Measurements from ENCODE around the gene APBA1. TPM values are rescaled to one million over a fixed set of nuclear protein-coding genes. Genes with fewer than 3 reads are reported as not detected.

Gene APBA1
- total RNA-seq, 4 donors from 2014 or later = 5.8 to 15.7 (median 11.5) TPM

DNA sequence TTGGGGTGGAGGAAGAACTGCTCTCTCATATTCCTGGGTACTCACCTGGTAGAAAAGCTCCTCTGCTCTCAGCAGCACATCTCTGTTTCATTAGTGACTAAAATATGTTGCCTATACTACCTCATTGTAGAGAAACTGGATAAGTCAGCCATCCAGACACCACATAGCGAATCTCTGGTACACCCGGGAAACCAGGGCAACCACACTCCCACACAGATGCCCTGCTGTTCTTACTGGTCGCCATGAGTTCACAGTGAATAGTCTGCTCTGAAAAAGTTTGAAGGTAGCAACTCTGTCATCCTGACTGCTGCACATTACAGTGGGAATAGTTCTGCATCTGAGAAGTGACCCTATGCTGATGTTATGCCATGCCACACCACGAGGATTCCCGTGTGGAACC is 212.2 kb downstream of the APBA1 start:
- Histone ChIP-seq H3K27me3 (no peaks in the 10 kb centered on the region), H3K4me1 (no peaks in the 10 kb centered on the region), H3K4me3 (no peak overlapping the region), H3K27ac (no peak overlapping the region), H3K36me3 (peaks cover 13% of the 10 kb centered on the region), H3K9me3 (no peaks in the 10 kb centered on the region)
- no peak for TF ChIP-seq EP300 (IDR thresholded peaks at IDR 0.05)
- TF ChIP-seq, protein P1, sequence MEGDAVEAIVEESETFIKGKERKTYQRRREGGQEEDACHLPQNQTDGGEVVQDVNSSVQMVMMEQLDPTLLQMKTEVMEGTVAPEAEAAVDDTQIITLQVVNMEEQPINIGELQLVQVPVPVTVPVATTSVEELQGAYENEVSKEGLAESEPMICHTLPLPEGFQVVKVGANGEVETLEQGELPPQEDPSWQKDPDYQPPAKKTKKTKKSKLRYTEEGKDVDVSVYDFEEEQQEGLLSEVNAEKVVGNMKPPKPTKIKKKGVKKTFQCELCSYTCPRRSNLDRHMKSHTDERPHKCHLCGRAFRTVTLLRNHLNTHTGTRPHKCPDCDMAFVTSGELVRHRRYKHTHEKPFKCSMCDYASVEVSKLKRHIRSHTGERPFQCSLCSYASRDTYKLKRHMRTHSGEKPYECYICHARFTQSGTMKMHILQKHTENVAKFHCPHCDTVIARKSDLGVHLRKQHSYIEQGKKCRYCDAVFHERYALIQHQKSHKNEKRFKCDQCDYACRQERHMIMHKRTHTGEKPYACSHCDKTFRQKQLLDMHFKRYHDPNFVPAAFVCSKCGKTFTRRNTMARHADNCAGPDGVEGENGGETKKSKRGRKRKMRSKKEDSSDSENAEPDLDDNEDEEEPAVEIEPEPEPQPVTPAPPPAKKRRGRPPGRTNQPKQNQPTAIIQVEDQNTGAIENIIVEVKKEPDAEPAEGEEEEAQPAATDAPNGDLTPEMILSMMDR (IDR thresholded peaks at IDR 0.05) = no peak
- no peak for TF ChIP-seq POLR2A (IDR thresholded peaks at IDR 0.05)
- TF ChIP-seq POLR2AphosphoS5 (IDR thresholded peaks at IDR 0.05) = no peak
- 91% methylated on average over 5 of the region's 5 CpGs for WGBS
- DNase-seq (ENCODE audit: low spot score in 2 of 2) = no peak

DNA sequence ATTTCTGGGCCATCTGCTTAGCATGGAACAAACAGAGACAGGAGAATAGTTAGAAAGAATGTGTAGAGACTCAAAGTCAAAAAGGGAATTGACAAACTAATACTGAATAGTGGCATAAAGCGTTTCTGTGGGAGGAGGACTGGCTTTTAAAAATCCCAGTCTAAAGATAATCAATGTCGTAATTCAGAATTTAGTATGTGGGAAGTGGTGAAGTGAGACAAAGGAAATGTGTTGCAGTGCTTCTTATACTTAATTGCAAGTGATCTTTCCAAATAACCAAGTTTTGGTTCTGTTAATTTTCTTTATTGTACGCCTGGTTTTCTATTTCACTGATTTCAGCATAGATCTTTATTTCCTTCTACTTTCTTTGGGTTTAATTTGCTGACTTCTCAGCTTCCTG is 214.0 kb downstream of the APBA1 start:
- TF ChIP-seq EP300 (IDR thresholded peaks at IDR 0.05) (no peak), POLR2AphosphoS5 (IDR thresholded peaks at IDR 0.05) (no peak), POLR2A (IDR thresholded peaks at IDR 0.05) (no peak)
- TF ChIP-seq, protein P1 (IDR thresholded peaks at IDR 0.05) = no peak
- Histone ChIP-seq H3K9me3 (no peaks in the 10 kb centered on the region), H3K27me3 (no peaks in the 10 kb centered on the region), H3K27ac (no peak overlapping the region), H3K4me1 (no peaks in the 10 kb centered on the region), H3K36me3 (peaks cover 18% of the 10 kb centered on the region), H3K4me3 (no peak overlapping the region)
- WGBS = 93% methylated on average over 3 of the region's 3 CpGs
- DNase-seq (ENCODE audit: low spot score in 2 of 2) = no peak

DNA sequence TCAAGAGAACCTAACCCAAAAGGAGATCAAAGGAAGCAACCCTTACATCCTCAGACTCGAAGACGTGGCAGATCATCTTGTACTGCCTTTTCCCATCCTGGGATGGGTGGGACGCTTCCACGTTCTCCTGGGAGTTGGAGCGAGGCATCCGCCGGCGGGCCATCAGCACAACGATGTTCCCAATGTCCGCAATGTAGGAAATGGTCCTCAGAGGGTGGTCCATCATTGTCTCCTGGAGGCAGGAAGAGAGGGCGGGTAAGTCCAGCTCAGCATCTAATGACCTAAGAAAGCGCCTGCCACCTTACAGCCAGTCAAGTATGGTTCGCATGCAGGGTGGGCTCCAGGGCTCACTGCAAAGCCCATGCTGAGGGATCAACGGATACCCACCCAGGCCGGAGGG is 216.0 kb downstream of the APBA1 start:
- 93% methylated on average over 15 of the region's 15 CpGs for WGBS
- Histone ChIP-seq H3K9me3 (no peaks in the 10 kb centered on the region), H3K27ac (no peak overlapping the region), H3K36me3 (peaks cover 18% of the 10 kb centered on the region), H3K4me3 (no peak overlapping the region), H3K4me1 (no peaks in the 10 kb centered on the region), H3K27me3 (no peaks in the 10 kb centered on the region)
- no peak for DNase-seq (ENCODE audit: low spot score in 2 of 2)
- TF ChIP-seq EP300 (IDR thresholded peaks at IDR 0.05) (no peak), POLR2AphosphoS5 (IDR thresholded peaks at IDR 0.05) (no peak), POLR2A (IDR thresholded peaks at IDR 0.05) (no peak)
- TF ChIP-seq, protein P1 (IDR thresholded peaks at IDR 0.05) = no peak

DNA sequence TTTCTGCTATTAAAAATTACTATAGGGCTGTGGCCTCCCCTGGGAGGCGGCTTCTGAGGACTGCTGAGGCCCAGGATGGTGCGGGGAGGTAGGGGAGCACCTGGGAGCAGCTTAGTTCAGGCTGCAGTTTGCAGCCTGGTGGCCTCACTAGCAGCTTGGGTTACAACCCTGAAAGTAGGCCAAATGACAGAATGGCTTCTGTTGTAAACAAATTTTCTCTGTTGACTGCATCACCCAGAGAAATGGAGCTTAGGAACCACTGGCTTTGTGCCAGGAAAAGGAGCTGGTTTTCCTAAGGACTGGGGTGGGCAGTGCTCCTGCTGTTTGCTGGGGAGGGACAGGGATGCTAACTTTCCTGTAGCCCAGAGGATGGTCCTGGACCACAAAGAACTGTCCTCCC is 216.9 kb downstream of the APBA1 start:
- H3K27me3 ChIP-seq = no peaks in the 10 kb centered on the region
- peaks cover 18% of the 10 kb centered on the region for H3K36me3 ChIP-seq
- H3K9me3 ChIP-seq = no peaks in the 10 kb centered on the region
- H3K4me3 ChIP-seq = no peak overlapping the region
- H3K27ac ChIP-seq = no peak overlapping the region
- no peak for TF ChIP-seq POLR2A (IDR thresholded peaks at IDR 0.05)
- TF ChIP-seq, protein P1 (IDR thresholded peaks at IDR 0.05) = no peak
- no peak for TF ChIP-seq POLR2AphosphoS5 (IDR thresholded peaks at IDR 0.05)
- no peak for TF ChIP-seq EP300 (IDR thresholded peaks at IDR 0.05)
- H3K4me1 ChIP-seq = no peaks in the 10 kb centered on the region
- no peak for DNase-seq (ENCODE audit: low spot score in 2 of 2)
- 100% methylated on average over 1 of the region's 2 CpGs for WGBS

DNA sequence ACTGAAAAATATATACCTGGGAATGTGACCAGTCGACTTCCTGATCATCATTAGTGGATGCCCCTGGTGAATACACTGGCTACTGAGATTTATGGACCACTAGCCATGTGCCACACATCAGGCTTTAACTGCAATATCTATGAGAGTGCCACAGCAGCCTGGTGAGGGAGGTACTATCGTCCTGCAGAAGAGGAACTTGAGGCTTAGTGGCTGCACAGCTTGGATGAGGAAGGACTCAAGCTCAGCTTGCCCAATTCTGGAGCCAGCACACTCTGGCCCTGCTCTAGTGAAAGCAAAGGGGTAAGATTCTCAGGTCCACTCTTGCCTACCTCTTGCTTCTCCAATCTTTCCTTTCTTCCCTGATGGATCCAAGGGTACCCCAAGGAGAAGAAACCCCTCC is 217.8 kb downstream of the APBA1 start:
- Histone ChIP-seq H3K36me3 (peaks cover 16% of the 10 kb centered on the region), H3K27me3 (no peaks in the 10 kb centered on the region)
- 73% methylated on average over 2 of the region's 2 CpGs for WGBS

More for the DNA sequence above, 217.8 kb downstream of the APBA1 start:
- no peak overlapping the region for H3K4me3 ChIP-seq
- no peaks in the 10 kb centered on the region for H3K9me3 ChIP-seq
- TF ChIP-seq EP300 (IDR thresholded peaks at IDR 0.05) = no peak
- TF ChIP-seq, protein P1 (IDR thresholded peaks at IDR 0.05) = no peak
- no peak for TF ChIP-seq POLR2AphosphoS5 (IDR thresholded peaks at IDR 0.05)
- TF ChIP-seq POLR2A (IDR thresholded peaks at IDR 0.05) = no peak
- H3K27ac ChIP-seq = no peak overlapping the region
- no peak for DNase-seq (ENCODE audit: low spot score in 2 of 2)
- no peaks in the 10 kb centered on the region for H3K4me1 ChIP-seq

Measured in suprapubic skin (tissue), 4 donors.